GM18873 (cell line): Measurements from ENCODE around the gene KRTAP16-1.
A peak's percentile ranks its signal among the peaks of the same experiment; 100 is the strongest.

Source experiments
- ATAC-seq: cut with Tn5 transposase; IDR thresholded peaks from one replicate; pipeline ENCODE4 v1.9.1; 2021; ENCODE audit warnings: mild to moderate bottlenecking, moderate library complexity, moderate number of reproducible peaks; ENCODE audit not compliant: unreplicated experiment, low FRiP score

KRTAP16-1 gene

DNA sequence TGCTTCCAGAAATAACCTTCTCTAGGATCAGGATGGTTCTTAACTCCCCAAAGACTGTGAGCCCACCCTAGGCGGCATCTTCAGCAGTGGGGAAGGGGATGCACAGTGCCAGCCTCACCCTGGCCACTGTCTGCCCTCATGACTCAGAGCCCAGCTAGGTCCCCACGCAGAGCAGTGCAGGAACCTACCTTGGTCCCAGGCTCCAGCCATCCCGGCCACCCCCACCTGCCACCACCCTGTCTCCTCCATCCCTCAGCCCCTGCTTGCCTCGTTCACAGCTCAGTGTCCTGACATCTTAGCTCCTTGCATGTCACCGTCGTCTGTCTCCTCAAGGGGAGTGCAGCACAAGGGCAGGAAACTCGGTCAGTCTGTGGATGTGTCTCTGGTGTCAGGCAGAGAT is 22.5 kb upstream of the KRTAP16-1 start:
- no peak for ATAC-seq

DNA sequence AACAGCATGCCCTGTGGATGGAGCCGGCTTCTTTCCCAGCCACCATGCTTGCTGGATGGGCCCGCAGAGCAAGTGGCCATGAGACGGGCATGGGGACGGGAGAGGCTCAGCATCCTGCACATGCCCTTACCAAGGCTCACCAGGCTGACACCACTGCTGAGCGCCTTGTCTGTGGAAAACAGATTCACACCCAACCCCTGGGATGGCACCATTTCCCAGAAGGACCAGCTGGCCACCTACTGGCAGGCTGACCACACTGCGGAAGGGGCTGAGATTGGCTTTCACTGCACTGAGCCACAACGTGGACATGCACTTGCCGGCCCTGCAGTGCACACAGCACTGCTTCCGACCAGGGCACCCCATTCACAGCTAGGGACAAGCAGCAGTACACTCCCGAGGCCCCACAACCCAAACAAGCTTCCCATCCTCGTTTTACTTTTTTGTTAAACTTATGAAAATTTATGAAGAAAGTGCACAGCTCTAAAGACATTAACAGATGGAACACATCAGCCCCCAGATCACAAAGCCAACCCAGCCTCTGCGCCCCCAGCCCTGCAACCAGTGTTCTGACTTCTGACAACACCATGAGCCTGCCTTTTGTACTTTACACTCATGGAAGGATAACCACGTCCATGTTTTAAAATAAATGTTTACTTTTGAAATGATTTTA is 20.3 kb upstream of the KRTAP16-1 start:
- no peak for ATAC-seq

DNA sequence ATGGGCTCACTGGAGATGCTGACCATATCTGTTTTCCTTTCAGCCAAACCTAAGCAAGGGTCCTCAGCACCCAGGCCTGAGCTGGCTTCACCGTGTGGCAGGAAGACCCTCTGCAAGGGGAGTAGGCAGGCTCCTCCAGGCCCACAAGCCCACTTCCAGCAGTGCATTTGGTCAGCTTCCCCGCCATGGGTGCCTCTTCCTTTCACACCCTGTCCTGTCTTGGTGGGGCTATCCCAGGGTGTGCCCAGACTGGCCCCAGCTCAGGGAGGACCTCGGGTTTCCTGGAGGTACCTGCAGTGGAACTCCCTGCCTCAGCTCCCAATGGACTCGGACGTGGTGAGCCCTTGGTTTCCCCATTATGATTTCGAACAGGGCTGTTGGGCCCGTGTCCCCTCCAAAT is 19.1 kb upstream of the KRTAP16-1 start:
- no peak for ATAC-seq

DNA sequence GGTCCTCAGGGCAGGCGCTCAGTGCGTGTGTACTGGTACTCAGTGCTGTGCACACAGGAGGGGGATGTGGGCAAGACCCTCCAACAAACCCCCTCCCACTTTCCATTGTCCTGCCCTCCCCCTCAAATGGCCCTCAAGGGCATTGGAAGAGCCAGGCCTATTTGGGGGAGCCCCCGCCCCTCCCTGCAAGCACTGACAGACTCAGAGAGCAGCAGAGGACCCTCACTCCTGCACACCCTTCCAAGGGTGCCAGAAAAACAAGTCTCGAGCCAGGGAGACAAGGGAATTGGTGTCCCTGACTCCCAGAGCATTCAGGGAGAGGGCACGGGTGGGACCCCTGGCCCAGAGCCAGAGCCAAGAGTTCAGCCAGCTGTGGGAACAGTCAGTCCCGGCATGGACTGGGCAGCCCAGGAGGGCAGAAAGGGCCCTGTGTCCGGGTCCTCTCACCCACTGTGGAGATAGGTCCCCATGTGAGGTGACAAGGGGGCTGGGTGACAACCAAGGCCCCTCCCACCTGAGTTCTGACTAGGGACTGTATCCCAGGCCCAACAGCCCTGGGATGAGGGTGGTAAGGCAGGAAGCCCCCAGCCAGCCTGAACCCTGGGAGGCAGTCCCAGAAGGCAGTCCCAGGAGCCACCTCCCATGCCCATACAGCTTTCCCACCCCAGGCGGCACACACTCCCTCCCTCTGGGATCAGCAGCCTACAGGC is 18.5 kb upstream of the KRTAP16-1 start:
- ATAC-seq, result no peak

DNA sequence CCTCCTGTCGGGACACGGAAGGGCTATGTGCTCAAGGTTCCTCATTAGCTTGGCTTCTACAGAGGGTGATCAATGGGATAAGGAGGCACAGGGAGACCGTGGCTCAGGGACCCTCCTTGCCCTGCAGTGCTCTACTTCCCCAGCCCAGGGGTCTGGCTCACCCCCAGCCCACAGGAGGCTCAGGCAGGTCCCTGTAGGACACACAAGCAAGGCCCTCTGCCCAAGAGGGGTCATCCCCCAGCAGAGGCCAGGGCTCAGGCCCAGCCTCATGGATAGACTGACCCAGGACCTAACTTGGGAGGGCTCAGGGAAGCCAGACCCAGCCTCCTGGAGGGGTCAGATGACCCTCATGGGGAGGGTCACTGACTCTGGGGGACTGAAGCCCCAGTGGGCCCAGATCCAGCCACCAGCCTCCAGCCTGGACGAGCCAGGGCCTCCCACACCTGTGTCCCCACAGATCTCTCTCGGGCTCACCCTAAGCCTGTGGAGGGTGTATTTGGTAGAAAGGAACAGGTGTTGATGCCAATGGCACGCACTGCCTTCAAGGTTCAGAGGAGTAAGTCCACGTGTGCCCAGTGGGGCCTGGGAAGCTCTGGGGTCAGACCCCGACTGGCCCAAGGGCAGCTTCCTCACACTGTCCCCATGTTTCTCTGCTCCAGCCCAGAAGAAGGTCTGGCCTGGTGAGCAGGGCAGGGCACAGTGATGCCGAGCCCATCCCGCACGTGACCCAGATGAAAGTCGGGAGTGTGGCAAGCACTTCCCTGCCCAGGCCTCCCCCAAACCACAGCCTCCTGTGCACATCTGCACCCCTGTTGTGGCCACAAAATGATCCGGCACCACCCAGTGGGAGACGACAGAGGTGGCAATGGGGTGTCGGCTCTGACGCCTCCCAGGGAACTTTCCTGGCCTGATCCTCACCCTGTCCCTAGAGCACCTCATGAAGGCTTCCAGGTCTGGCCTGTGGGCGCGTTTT is 17.4 kb upstream of the KRTAP16-1 start:
- no peak for ATAC-seq

DNA sequence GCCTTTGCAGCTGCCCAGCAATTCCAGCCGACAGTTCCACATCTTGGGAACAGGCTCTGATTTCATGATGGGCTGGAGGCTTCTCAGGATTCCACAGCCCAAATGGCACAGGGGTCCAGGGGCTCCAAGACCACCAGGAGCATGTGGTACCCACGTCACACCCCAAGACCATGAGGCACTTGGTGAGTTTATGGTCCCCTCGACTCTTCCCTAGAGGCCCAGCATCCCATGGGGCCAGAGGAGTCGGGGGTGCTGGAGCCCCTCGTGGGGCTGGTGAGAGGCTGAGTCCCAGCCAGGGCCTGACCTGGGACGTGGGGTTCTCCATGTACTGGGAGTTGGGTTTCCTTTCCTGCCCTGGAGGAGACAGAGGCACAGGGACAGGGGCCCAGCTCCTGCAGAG is 16.5 kb upstream of the KRTAP16-1 start:
- no peak for ATAC-seq

DNA sequence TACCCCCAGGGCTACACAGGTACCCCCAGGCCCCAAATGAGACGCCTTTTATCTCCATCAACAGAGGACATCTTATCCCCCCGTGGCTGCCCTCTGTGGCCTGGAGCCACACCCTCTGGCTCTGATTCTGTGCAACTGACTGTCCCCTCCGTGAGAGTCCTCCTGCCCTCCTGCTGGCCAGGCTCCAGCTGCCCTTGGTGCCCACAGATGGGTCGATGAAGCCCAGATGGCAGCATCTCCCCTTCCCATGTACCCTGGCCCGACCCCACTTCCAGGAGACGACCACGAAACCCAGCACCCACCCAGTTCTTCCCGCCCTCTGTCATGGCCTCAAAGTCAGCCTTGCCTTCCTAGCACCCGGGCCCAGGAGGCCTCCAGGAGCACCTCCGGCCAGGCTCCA is 16.0 kb upstream of the KRTAP16-1 start:
- no peak for ATAC-seq

DNA sequence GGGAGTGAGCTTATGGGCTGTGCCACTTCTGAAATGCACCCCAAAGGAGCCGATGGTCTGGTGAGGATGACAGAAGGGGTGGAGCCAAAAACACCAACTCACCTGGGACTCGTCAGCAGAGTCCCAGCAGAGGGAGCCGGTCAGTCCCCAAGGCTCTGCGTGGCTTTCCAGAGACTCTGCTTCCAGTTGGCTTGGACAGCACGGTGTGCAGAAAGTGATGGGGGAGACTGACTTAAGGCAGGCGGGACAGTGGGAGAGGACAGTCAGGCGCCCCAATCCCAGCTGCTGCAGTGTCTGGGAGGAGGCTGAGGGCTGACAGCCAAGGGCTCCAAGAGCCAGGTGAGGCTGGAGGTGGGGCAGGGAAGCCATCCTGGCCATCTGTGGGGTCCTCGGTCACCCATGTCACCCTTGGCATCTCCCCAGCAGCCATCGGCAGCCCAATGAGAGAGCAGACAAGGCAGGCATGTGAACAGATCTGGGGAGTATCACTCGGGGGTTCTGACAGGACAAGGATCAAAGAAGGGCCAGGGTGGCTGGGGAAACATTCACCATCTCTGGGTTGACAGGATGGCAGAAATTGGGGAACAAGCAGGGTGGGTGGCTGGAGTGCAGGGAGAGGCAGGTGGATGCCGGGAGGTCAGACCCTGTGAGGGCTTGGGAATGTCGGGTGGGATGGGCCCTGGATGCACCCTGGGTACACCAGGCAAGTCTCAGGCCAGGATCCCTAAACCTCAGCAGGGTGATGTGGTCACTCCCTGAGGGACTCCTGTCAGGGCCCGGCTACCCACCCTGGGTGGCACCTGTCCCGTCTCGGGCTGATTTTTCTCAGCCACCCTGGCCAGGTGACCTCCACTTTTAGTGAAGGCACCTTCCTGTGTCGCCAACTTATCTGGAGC is 15.3 kb upstream of the KRTAP16-1 start:
- no peak for ATAC-seq

DNA sequence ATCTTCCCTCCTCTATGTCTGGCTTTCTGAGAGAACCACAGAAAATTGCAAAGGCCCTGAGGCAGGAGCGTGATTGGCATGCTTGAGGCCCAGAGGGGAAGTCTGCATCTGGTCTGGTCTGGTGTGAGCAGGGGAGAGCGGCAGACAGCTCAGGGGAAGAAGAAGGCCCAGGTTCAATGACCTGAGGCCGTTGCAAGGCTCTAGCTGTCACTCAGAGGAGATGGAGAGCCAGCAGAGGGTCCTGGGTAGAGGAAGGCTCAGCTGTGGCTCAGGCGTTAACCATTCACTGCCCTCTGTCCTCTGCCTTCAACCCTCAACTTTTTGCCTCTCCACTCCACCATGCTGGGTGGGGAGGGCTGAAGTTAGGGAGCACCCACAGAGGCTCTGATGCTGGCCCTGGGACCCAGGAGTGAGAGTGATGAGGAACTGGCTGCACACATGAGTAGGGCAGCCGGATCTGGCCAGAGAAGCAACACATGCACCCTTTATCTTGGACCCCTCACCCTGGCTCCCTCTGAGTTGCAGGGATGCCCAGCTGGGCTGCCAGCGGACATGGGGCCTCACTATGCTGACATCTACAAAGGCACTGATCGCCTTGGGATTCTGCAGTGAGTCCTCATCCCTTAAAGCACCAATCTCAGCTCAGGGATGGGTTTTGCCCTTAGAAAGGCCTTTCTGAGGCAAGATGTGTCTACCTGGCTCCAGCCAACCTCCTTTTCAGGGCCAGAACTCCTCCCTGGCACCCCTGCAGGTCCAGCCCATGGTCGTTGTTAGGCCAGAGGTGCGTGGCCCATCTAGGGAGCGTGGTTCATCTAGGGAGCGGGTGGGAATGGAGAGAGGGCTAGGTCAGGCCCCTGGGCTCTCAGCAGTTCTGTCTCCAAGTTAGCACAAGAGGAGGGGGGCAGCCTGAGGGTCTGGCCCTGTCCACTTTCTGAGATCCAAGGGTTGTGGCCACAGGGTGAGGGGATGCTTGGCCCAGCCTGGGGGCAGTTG is 14.1 kb upstream of the KRTAP16-1 start:
- no peak for ATAC-seq

DNA sequence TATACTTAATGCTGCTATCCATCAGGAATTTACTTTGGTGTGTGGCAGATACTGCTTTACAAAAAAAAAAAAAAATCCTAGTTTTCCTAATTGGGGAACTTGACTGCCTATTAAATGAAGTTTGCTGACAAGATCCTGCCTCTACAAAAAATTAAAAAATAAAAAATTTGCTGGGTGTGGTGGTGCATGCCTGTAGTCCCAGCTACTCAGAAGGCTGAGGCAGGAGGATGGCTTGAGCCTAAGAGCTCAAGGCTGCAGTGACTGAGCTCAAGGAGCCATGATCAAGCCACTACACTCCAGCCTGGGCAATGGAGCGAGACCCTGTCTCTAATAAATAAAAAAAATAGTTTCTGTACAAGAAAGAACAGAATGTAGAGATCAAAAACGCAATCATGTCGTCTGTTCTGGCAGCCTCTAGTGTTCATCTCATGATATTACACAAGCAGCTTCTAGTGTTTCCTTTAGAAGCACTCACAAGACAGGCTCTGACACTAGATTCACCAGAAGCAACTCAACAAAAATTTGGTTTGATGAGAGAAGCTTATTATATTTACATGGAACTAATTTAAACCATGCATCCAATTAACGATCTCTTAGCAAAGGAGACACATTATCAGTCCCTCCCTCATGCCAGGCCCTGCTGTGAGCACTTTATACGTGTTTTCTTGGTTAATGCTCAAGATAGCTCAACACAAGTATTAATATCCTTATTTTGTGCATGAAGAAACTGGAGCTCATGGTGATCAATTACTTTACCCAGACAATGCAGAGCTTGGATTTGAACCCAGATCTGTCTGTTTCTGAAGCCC is 13.2 kb upstream of the KRTAP16-1 start:
- no peak for ATAC-seq

DNA sequence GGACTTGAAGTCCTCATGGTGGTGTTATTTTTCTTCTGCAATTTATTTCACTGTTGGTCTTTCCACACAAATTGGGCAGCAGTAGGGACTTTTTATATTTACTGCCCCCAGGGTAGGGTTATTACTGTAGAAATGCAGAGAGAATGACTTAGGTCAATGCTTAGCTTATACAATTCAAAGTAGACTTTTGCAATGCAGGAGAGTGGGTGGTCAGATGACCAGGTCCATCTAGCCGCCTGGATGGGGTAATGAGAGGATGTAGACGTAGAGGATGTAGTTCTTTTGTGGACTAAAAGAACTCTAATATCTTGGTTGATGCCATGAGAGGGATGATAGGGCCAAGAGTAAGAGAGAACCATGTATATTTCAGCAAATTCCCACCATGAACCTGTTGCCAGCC is 9.1 kb upstream of the KRTAP16-1 start:
- no peak for ATAC-seq

DNA sequence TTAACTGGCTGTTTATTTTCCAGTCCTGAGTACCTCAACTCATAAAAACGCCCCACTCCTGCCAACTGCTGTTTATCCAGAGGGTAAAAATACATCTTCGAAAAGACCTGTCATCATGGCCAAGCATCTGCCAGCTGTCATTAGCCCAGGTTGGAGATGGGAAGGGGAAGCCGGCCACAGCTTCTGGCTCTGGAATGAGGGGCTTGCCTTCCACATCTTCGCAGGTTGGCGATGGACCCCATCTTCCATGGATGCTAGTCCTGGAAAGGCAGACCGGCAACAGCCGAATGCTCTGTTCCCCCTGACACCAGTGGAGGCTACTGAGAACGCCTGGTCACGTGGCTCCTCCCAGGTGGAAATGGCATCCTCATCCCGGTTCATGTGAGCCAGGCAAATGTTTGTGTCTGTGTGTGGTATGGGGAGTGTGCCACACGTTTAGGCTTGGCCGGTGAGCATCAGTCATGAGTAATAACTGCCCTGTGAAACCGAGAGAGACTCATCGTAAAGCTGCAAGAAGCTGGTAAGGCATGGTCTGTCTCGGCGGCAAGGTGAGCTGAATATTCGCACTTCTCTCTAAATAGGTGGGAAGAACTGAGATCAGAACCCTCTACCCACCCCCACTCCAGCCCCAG is 6.8 kb upstream of the KRTAP16-1 start:
- no peak for ATAC-seq

DNA sequence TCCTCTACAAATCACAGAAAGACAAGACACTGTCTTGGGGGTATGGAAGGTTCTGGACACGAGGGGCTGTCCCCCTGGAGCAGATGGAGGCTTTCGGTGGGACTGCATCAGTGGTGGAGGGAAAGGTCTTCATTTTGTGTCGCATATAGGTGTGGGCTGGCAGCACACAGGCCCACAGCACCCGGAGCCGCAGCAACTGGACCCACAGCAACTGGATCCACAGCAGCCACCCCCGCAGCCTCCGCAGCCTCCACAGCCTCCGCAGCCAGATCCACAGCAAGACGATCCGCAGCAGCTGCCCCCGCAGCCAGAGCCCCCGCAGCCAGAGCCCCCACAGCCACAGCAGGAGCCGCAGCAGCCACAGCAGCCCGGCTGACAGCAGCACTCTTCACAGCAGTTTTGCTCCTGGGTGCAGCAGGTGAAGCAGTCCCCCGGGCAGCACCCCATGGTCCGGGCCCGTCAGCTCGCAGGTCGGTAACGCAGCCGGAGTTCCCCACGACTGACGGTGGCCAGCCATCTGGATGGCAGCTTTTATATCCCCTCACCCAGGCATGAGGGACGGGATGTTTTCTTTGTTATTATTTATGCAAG is 6.2 kb upstream of the KRTAP16-1 start, which contains the start of gene KRTAP17-1:
Gene KRTAP17-1 (minus strand): TSS at position 507 of the 591 bp plus-strand sequence. CDS start 60 bp downstream, at position 447.
- ATAC-seq, result no peak

DNA sequence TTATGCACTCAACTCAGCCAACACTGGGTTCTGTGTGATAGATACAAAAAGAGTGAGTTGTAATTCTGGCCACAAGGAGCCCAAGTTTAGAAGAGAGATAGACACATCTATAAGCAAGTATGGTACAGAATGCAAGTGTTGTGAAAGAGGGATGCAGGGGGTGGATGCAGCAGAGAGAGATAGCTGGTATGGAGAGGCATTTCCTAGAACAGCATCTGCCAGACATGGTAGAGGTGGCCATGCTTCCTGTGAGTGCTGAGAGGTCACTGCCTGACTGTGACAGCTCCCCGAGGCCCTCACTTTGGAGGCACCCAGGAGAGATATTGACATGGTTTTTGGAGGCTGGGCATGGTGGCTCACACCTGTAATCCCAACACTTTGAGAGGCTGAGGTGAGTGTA is 2.0 kb upstream of the KRTAP16-1 start:
- ATAC-seq, result no peak

DNA sequence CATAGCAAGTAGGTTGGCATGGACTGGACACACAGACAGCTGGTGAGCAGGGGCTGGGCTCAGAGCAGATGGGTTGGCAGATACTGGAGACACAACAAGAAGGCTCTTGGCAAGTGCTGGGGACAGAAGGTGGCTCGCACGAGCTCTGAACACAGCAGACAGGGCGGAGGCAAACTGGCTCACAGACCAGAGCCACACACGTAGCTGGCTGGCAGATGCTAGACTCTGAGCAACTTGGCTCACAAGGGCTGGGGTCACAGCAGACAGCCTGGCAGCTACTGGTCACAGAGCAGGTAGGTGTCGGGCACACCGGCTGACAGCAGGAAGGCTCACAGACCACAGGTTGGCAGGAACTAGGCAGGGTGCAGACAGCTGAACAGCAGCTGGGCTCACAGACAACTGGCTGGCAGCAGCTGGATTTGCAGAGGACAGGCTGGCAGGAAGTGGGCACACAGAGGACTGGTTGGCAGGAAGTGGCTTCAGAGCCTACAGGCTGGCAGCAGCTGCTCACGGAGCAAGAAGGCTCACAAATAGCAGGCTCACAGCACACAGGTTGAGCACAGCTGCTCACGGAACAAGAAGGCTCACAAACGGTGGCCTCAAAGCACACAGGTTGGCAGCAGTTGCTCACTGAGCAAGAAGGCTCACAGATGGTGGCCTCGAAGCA is 725 bp downstream of the KRTAP16-1 start:
- ATAC-seq, result peak; percentile 47

DNA sequence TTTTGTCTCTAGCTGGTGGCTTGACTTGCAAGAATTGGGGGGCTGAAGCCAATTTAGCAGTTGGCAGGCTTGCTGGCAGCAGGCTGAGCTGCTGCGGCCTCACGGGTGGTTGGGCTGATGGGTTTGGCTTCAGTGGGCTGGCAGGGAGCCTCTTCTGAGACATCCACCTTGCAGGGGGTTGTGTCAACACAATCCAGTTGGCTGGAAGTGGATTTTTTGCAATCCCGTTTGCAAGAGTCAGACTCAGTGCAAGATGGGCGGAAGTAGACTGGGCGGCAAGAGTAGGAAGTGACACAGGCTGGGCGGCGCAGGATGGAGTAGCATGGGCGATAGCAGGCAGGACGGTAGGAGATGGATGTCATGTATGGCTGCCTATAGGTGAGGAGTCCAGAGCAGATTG is 1.5 kb downstream of the KRTAP16-1 start:
- ATAC-seq, result no peak

DNA sequence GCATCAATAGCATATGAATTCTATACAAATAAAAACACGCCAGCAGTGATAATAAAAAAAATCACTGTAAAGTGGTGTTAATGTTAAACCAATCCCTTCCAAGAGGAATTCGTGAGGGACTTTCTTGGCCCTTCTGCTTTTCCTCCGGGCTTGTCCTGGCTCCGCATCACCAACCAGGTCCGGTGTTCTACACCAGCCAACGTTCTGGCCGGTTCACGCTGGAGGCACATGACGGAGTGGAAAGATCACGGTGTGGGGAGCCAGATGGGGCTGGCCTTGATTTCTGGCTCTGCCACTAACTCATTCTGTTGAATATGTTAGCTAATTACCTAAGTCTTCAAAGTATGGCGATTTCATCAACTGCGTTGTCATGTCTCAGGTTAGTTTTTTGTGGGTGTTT is 5.0 kb downstream of the KRTAP16-1 start:
- no peak for ATAC-seq
